A549 treated with CORT108297 at 1 μM for 4 hours (cell line): Measurements from ENCODE around the gene EPHX1. TPM values are rescaled to one million over a fixed set of nuclear protein-coding genes. Genes with fewer than 3 reads are reported as not detected.

ENCODE experiments used
- total RNA-seq: library from RNA; stranded (reverse); fragments of 200-300 nt; extraction: Qiagen RNA extraction; gene quantifications from 5 replicates; pipeline ENCODE4 v1.2.3, GENCODE V29; 2022

Gene EPHX1
- total RNA-seq = 208 to 247 TPM (median 225 TPM) in 5 replicates

DNA sequence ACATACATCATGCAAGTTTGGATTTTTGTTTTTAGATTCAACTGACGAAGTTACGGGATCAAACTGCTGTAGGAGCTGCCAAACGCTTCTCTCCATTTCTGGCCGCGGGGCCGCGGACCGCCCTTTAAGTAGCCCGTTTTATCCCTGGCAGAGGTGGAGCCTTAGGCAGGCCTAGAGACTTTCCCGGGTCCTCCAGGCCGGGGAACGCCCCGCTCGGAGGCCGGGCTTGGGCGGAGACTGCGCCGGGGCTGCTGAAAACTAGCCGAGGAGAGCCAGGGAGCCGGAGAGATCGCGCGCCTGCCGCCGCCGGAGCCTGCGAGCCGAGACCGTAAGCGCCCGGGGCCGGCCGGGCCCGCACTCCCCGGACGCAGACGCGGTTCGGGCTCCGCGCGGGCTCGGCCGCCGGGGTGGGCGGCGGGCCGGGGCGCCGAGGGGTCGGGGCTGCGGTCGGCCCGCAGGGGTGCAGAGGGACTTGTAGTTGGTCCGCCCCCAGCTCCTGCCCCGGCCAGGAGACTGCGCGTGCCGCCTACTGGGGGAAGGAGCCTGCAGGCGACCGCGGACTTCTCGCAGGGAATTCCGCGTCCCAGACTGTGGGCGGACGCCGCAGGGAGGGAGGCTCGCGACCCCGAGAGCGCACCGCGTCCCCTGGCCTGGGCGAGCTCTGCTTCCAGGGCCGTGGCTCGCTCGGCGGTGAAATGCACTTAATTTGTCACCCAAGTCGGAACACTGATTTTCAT, at the start of gene EPHX1:
EPHX1 (plus strand) TSS at position 283 of the 737 bp plus-strand sequence. CDS start 18,606 bp downstream, outside the sequence.

DNA sequence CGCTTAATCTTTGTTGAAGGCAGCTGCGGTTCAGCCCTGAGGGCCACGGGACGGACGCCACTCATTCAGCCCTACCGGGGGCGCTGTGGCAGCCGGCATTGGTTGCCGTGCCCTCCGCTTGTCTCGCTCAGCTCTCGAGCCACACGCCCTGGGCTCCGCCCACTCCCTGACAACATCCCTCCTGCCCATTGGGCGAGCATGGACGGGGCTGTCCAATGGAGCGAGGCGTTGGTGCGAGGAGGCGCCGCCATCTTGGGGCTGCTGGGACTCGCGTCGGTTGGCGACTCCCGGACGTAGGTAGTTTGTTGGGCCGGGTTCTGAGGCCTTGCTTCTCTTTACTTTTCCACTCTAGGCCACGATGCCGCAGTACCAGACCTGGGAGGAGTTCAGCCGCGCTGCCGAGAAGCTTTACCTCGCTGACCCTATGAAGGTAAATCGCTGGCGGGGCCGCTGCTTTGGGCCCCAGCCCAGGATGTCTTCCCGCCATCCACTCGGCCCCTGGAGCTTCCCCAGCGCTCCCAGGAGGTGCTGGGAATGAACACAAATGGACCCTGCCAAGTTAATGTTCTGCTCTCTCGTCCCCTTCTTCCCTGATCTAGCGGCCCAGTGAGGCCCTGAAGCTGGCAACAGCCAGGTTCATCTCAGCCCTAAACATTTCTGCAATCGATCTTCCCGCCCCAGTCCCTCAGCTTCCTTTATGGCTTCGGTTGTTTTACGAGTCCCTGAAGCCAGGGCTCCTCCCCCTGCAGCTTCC, 32.2 kb upstream of the EPHX1 start, which contains the start of gene SRP9:
SRP9 (plus strand) TSS at position 244 of the 754 bp plus-strand sequence; CDS start at position 359, 115 bp downstream.

DNA sequence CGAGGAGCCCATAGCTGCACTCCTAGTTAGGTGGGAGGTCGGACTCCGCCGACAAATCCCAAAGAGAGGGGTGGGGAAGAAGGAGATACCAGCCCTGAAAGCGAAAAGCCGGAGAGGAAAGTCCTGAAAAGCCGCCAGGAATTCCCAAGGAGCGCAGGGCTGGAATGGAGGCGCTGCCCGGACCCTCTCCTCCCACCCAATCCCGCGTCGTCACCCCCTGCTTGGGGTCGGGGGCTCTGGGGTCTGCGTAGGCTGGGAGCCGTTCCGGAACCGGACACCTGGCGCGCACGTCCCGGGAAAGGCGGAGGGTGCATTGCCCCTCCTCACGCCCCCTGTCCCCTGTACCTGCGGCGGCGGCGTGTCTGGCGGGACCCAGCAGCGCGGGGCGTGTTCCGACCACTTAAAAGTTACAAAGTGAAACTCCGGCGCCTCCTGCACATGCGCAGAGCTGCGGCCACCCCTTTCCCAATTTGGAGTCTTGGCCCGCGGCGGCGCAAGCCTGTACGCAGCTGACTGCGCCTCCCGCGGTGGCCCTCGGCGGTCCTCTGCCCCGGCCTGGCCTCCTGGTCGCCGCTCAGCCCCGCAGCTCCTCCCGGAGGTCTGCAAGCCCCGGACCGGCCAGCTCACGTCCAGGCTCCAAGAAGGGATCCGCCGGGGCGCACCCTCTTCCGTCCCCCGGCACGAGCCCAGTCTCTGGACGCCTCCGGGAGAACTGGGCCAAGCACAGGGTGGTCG, 72.2 kb downstream of the EPHX1 start, which contains the start of gene TMEM63A:
TMEM63A (minus strand) TSS at position 422 of the 735 bp plus-strand sequence. CDS start 4,800 bp downstream, outside the sequence.

DNA sequence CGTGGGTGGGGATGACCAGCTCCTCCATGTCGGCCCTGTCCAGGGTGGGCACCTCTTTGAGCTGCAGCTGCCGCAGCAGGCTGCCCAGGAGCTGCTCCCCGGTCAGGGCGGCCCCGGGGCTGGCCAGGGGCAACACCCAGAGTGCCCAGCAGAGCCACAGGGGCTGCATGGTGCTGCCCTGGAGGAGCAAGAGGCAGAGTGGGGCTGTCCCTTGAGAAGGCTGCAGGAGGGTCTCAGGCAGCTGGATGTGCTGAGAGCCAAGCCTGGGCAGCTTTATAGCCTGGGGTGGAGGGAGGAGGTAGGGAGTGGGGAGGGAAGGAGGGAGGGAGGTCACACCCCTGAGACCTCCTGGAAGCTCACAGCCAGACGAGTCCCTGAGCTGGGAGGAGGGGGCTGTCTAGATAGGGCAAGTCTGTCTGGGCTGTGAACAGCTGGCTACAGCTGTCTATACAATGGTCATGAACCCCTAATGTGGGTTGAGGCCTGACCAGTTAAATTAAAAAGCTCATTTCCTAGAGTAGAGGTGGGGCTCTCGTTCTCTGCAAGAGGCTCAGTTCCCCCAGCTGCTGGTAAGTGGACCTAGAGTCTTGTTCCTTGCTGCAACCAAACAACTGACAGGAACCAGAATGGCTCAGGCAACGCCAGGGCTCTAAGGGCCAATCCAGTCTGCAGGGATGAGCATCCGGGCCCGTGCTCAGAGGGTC, 79.1 kb downstream of the EPHX1 start, which contains the start of gene LEFTY1:
LEFTY1 (minus strand) TSS at position 249 of the 704 bp plus-strand sequence; CDS start at position 169, 80 bp downstream.

Other genes starting within 250 kb of the EPHX1 start
- gene ENAH, start 157.0 kb upstream of the EPHX1 start, total RNA-seq = 59.1 to 85.7 TPM (median 77.0 TPM) in 5 replicates
- gene SRP9, start 32.3 kb upstream of the EPHX1 start, total RNA-seq = 243 to 352 TPM (median 251 TPM) in 5 replicates
- gene TMEM63A, start 72.3 kb downstream of the EPHX1 start, total RNA-seq = 5.1 to 8.0 TPM (median 7.1 TPM) in 5 replicates
- gene LEFTY1, start 79.0 kb downstream of the EPHX1 start, total RNA-seq = 0.15 to 0.54 TPM (median 0.46 TPM) in 5 replicates
- 49.2 to 65.6 TPM (median 63.2 TPM) in 5 replicates for gene PYCR2, start 114.1 kb downstream of the EPHX1 start, total RNA-seq
- gene LEFTY2, start 131.1 kb downstream of the EPHX1 start, total RNA-seq = 0.04 to 0.26 TPM (median 0.13 TPM) in 3 of 5 replicates, not detected in the others
- 5.9 to 9.3 TPM (median 7.2 TPM) in 5 replicates for gene SDE2, start 189.2 kb downstream of the EPHX1 start, total RNA-seq